SK-N-SH treated with all-trans-retinoic acid at 6 μM for 48 hours (cell line): ENCODE data around the gene TMEM132C.

Source experiments
- ATAC-seq: fragments of 200-7000 bp; cut with Tn5 transposase; 3 replicates; pipeline ENCODE4 v1.9.1; 2020; ENCODE audit warnings: mild to moderate bottlenecking, moderate library complexity
- ARNTL ChIP-seq: fragments of 450-650 bp; formaldehyde crosslinking; IDR thresholded peaks from 2 replicates; pipeline ENCODE4 v1.5.0; 2020; ENCODE audit warnings: low read depth, mild to moderate bottlenecking, moderate library complexity, borderline replicate concordance
- BACH2 ChIP-seq: fragments of 250-450 bp; sonication (Bioruptor Pico); IDR thresholded peaks from 2 replicates; pipeline ENCODE4 v1.9.0; 2021; ENCODE audit warnings: mild to moderate bottlenecking, borderline replicate concordance
- CREB5 ChIP-seq: fragments of 250-450 bp; sonication (Bioruptor Pico); IDR thresholded peaks from 2 replicates; pipeline ENCODE4 v1.5.1; 2020; ENCODE audit warnings: low read depth, mild to moderate bottlenecking, moderate library complexity
- CSDC2 ChIP-seq: fragments of 250-450 bp; sonication (Bioruptor Pico); IDR thresholded peaks from 2 replicates; pipeline ENCODE4 v1.5.0; 2020; ENCODE audit warnings: mild to moderate bottlenecking, moderate library complexity
- CSRNP3 ChIP-seq: fragments of 250-450 bp; sonication (Bioruptor Pico); IDR thresholded peaks from 2 replicates; pipeline ENCODE4 v1.5.1; 2021; ENCODE audit warnings: mild to moderate bottlenecking, moderate library complexity
- ESRRG ChIP-seq: fragments of 250-450 bp; sonication (Bioruptor Pico); IDR thresholded peaks from 2 replicates; pipeline ENCODE4 v1.6.1; 2021; ENCODE audit warnings: mild to moderate bottlenecking
- GLIS3 ChIP-seq: fragments of 250-450 bp; sonication (Bioruptor Pico); IDR thresholded peaks from 2 replicates; pipeline ENCODE4 v1.5.0; 2020; ENCODE audit warnings: mild to moderate bottlenecking, moderate library complexity
- ISL1 ChIP-seq: fragments of 250-450 bp; sonication (Bioruptor Pico); IDR thresholded peaks from 2 replicates; pipeline ENCODE4 v2.1.2; 2022; ENCODE audit warnings: mild to moderate bottlenecking, moderate library complexity
- OSR1 ChIP-seq: fragments of 250-450 bp; sonication (Bioruptor Pico); IDR thresholded peaks from 2 replicates; pipeline ENCODE4 v1.8.0; 2022; ENCODE audit warnings: moderate library complexity, mild to moderate bottlenecking, inconsistent platforms
- PATZ1 ChIP-seq: fragments of 250-450 bp; sonication (Bioruptor Pico); IDR thresholded peaks from 2 replicates; pipeline ENCODE4 v1.8.0; 2020; ENCODE audit warnings: mild to moderate bottlenecking, moderate library complexity, borderline replicate concordance
- POU6F1 ChIP-seq: fragments of 250-450 bp; sonication (Bioruptor Pico); IDR thresholded peaks from 2 replicates; pipeline ENCODE4 v1.8.0; 2021; ENCODE audit warnings: low read depth, mild to moderate bottlenecking, moderate library complexity, borderline replicate concordance
- RARB ChIP-seq: fragments of 250-450 bp; sonication (Bioruptor Pico); IDR thresholded peaks from 2 replicates; pipeline ENCODE4 v1.8.0; 2021; ENCODE audit warnings: mild to moderate bottlenecking, moderate library complexity
- SNAI2 ChIP-seq: fragments of 250-450 bp; sonication (Bioruptor Pico); IDR thresholded peaks from 2 replicates; pipeline ENCODE4 v1.5.0; 2020; ENCODE audit warnings: mild to moderate bottlenecking, moderate library complexity
- TCF4 ChIP-seq: fragments of 250-450 bp; sonication (Bioruptor Pico); IDR thresholded peaks from 2 replicates; pipeline ENCODE4 v1.8.0; 2021; ENCODE audit warnings: mild to moderate bottlenecking, moderate library complexity, borderline replicate concordance
- TOX ChIP-seq: fragments of 250-450 bp; sonication (Bioruptor Pico); IDR thresholded peaks from 2 replicates; pipeline ENCODE4 v1.8.0; 2021; ENCODE audit warnings: mild to moderate bottlenecking, moderate library complexity, borderline replicate concordance
- TSHZ2 ChIP-seq: fragments of 250-450 bp; sonication (Bioruptor Pico); IDR thresholded peaks from 2 replicates; pipeline ENCODE4 v1.5.0; 2020; ENCODE audit warnings: mild to moderate bottlenecking, moderate library complexity
- ZC3H10 ChIP-seq: fragments of 250-450 bp; sonication (Bioruptor Pico); IDR thresholded peaks from 2 replicates; pipeline ENCODE4 v1.5.1; 2021; ENCODE audit warnings: mild to moderate bottlenecking, moderate library complexity
- ZFP3 ChIP-seq: fragments of 250-450 bp; sonication (Bioruptor Pico); IDR thresholded peaks from 2 replicates; pipeline ENCODE4 v1.5.0; 2020; ENCODE audit warnings: mild to moderate bottlenecking, moderate library complexity
- ZNF565 ChIP-seq: fragments of 450-650 bp; formaldehyde crosslinking; conservative IDR thresholded peaks from 2 replicates; pipeline ENCODE4 v1.5.0; 2020; ENCODE audit warnings: low read depth, mild to moderate bottlenecking, moderate library complexity
- ZNF70 ChIP-seq: fragments of 450-650 bp; formaldehyde crosslinking; IDR thresholded peaks from 2 replicates; pipeline ENCODE4 v1.5.0; 2020; ENCODE audit warnings: mild to moderate bottlenecking, moderate library complexity
- ZNF8 ChIP-seq: fragments of 450-650 bp; formaldehyde crosslinking; IDR thresholded peaks from 2 replicates; pipeline ENCODE4 v1.5.0; 2020; ENCODE audit warnings: mild to moderate bottlenecking, moderate library complexity

Gene TMEM132C

GRCh38 chr12:128581321-128581761, 314.4 kb downstream of the TMEM132C start (continued):
- no peak for TF ChIP-seq BACH2 (CRISPR knock-in tag)
- no peak for TF ChIP-seq ZNF70 (CRISPR knock-in tag)

GRCh38 chr12:128583453-128583852, 316.5 kb downstream of the TMEM132C start:
- no peak for ATAC-seq
- TF ChIP-seq CSRNP3 (CRISPR knock-in tag) (no peak), SNAI2 (no peak), ESRRG (CRISPR knock-in tag) (no peak), BACH2 (CRISPR knock-in tag) (no peak), OSR1 (CRISPR knock-in tag) (no peak), ZNF565 (no peak), TOX (CRISPR knock-in tag) (no peak), GLIS3 (no peak), ISL1 (CRISPR knock-in tag) (no peak), CSDC2 (CRISPR knock-in tag) (no peak), TCF4 (CRISPR knock-in tag) (no peak), CREB5 (CRISPR knock-in tag) (no peak), RARB (CRISPR knock-in tag) (no peak)

GRCh38 chr12:128586451-128587029, 319.6 kb downstream of the TMEM132C start:
- TF ChIP-seq ZNF8 (CRISPR knock-in tag) (no peak), GLIS3 (no peak), ZFP3 (CRISPR knock-in tag) (no peak)
- no peak for ATAC-seq

- no peak for TF ChIP-seq POU6F1 (CRISPR knock-in tag)
- TF ChIP-seq CSRNP3 (CRISPR knock-in tag), result no peak
- no peak for TF ChIP-seq ESRRG (CRISPR knock-in tag)
- TF ChIP-seq PATZ1 (CRISPR knock-in tag), result no peak
- TF ChIP-seq BACH2 (CRISPR knock-in tag), result no peak
- no peak for TF ChIP-seq RARB (CRISPR knock-in tag)
- no peak for TF ChIP-seq ARNTL
- no peak for TF ChIP-seq TSHZ2 (CRISPR knock-in tag)
- TF ChIP-seq ZC3H10 (CRISPR knock-in tag), result no peak
- TF ChIP-seq TCF4 (CRISPR knock-in tag), result no peak
- TF ChIP-seq OSR1 (CRISPR knock-in tag), result no peak
- ATAC-seq, result no peak
Observed at GRCh38 chr12:128587918-128588317, 320.9 kb downstream of the TMEM132C start.
